Measurements from ENCODE around the gene ITGB1.
"Not testable (repeated sequence)": the region's sequence is repeated elsewhere in the genome, so short reads cannot be mapped to it uniquely, and the experiment has no call there.

Gene ITGB1

DNA sequence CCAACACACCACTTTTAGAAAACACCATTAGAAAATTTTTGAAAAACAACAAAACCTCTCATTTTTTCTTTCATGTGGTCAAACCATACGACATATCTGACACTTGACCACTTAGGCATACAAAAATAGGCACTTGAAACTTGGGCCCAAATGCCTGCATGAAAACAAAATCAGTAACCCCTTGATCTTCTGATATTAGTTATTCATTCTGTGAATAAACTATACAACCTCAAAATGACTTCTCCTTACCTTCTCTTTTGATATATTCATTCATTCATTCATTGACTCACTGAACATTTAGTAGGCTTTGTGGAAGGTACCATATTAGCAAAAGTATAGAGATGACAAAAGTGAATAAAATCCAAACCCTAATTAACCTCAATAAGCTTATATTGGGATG lies 26.4 kb downstream of the ITGB1 start:
- no peak for DNase-seq

DNA sequence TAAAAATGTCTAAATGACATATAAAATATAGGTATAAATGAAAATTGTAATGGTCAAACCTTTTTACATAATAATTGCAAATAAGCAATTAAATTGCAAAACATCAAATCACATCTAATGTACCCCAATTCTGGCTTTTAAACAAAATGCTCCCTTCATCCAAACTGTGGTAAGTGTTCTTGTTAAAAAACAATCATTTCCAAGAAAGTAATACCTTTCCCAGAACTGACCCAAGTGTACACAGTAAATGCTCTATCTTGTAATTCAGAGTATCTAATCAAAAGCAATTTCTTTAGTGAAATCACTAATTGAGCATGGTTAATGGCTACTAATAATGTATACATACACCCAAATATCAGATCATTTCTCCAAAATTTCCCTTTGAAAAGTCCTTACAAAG lies 28.0 kb downstream of the ITGB1 start:
- no peak for DNase-seq

DNA sequence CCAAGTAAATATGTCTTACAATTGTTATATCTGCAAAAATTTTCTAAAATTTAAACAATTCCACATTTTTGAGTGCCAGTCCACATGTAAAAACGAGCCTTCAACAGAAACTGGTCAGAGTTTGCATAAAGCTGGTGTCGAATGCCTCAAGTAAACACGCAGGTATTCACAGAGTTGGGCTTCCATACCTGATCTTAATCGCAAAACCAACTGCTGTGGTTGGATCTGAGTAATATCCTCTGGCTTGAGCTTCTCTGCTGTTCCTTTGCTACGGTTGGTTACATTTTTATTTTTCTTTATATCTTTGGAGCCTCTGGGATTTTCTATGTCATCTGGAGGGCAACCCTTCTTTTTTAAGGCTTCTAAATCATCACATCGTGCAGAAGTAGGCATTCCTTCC lies 28.4 kb downstream of the ITGB1 start:
- no peak for DNase-seq

DNA sequence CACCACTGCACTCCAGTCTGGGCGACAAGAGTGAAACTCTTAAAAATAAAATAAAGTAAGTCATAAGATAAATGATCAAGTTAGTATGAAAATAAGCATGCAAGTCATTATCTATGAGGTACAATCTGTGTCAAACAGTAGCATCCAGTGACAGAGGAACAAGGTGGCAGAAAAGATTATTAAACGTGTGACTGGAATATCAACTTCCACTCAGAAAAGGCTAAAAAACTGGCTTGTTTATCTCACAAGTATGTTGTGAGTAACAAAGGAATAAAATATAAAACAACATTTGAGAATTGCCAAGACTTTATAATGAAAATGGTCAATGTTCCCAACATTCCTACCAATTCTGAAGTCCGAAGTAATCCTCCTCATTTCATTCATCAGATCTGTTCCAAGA lies 30.3 kb downstream of the ITGB1 start:
- no peak for DNase-seq

DNA sequence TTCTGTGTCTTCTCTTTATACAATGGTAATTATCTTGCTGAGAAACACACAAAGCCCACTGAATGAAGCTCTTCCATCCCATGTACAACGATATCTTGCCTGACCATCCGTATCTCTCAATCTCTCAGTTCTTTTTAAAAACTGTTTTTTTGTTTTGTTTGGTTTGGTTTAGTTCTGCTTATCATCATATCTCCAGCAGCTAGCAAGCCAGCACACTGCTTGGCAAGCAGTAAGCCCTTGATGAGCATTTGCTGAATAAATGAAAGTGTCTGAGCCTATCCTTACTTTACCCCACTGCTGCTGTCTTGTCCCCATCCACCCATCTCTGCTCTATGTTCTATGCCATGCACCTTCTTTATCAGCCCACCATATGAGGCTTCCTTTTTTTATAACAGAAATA lies 34.2 kb downstream of the ITGB1 start:
- no peak for DNase-seq

DNA sequence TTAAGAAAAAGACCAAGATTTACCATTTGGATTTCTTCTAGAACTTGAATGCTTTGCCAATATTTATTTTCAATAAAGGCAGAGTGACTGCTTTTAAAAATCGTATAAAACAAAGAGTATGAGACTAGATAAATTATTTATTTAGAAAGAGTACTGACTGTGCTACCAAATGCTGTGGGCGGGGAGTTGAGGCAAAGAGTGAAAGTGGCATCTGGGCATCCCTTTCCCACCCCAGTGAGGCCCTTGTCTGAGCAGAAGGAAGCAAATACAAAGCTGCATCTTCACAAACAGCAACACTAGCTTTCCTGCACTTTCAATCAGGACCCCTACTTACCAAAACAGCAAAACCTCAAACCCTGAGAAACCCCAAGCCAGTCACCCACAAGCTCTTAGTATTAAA lies 34.9 kb downstream of the ITGB1 start:
- no peak for DNase-seq

DNA sequence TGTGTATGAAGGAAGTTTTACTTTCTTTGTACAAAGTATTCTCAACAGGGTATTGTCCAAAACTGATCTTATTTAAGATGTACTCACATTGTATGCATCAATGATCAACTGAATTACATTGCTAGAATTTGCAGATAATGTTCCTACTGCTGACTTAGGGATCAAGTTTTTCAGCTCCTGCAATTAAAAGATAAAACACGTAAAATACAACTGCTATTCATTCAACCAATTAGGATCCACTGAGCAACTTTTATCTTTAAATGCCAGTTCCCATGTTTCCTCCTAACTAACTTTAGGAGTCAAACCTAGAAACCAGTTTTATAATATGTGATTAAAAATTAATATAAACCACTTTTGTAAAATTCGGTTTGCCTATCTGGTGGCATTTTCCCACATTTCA lies 35.9 kb downstream of the ITGB1 start:
- no peak for DNase-seq

DNA sequence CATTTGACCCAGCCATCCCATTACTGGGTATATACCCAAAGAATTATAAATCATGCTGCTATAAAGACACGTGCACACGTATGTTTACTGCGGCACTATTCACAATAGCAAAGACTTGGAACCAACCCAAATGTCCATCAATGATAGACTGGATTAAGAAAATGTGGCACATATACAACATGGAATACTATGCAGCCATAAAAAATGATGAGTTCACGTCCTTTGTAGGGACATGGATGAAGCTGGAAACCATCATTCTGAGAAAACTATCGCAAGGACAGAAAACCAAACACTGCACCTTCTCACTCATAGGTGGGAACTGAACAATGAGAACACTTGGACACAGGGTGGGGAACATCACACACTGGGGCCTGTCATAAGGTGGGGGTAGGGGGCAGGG lies 40.2 kb downstream of the ITGB1 start:
- DNase-seq: not testable (repeated sequence)

DNA sequence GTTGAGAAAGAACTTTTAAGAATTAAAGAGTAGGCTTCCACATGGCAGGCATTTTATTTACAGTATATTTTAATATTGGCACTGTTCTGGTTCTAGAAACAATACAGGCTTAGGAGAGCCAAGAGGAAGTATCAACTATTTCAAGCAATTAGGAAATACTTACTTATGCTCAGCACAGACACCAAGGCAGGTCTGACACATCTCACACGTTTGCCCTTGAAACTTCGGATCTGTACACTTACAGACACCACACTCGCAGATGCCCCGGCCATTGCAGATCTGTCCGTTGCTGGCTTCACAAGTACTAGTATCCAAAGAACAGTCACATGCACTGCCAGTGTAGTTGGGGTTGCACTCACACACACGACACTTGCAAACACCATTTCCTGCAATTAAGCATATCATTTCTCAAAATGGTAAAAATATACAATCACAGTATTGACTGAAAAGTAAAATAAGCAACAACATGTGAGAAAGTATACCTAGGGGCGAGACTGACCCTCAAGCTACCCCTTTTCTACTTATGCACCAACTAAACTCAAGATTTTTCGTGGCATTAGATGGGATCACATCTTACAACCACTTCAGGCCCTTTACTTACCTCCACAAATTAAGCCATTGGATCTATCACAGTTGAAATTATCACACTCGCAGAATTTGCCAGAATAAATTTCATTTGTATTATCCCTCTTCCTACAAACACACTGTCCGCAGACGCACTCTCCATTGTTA lies 46.6 kb downstream of the ITGB1 start:
- no peak for DNase-seq

DNA sequence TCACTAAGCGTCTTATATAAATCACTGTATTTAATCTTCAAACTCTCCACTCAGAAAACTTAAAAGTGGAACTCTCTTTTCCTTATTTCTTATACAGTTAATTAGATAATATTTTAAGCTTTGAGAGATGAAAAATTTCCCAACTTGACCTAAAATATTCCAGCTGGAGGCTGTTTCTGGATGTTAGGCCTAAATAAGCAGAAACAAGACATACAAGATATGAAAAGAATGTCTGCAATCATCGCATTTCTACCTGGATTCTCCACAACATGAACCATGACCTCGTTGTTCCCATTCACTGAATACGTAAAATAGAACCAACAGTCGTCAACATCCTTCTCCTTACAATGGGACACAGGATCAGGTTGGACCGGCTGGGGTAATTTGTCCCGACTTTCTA lies 48.1 kb downstream of the ITGB1 start:
- DNase-seq: not testable (repeated sequence)

DNA sequence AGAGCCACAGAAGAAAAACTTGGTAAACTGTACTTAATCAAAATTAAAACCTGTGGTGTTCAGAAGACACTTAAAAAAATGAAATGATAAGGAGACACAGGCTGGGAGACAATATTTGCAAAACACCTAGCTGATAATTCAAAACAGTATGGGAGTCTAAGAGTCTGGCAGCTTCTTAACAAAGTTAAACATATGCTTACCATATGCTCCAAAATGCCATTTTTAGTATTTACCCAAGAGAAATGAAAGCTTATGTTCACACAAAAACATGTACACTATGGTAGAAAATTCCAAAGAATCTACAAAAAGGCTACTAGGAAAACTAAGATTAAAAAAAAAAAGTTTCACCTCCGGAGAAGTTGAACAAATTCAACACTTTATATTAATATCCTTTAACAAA lies 48.6 kb downstream of the ITGB1 start:
- no peak for DNase-seq

DNA sequence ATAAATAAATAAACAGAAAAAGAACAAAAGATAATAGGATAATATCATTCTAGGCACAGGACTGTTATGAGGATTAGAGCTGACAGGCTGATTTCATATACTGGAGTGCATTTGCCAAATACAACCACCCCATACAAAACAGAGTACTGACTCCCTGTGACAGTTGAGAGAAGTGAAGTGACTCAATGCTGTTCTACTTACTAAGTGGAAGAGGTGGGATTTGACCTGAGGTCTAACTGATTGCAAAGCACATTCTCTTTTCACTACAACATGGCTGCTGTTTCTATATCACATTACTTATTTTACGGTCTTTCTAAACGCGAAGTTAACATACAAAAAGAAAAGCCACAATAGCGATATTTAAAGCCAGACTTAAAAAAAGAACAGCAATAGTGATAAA lies 51.4 kb downstream of the ITGB1 start:
- DNase-seq: no peak

DNA sequence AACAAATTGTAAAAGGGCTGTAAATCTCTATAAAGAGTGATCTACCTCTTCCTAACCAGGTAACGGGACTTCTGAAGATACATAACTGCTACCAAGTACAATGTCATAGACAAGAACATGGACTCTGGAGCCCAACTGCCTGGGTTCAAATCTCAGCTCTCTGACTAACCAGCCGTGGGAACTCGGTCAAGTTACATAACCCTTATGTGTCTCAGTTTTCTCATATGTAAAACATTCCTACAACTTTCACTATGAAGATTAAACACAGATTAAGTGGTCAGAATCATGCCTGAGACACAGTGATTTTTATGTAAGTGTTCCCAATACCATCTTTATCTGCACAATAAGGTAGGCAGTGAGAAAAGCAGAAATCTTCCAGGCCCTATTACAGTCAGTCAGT lies 52.6 kb downstream of the ITGB1 start:
- DNase-seq: no peak

DNA sequence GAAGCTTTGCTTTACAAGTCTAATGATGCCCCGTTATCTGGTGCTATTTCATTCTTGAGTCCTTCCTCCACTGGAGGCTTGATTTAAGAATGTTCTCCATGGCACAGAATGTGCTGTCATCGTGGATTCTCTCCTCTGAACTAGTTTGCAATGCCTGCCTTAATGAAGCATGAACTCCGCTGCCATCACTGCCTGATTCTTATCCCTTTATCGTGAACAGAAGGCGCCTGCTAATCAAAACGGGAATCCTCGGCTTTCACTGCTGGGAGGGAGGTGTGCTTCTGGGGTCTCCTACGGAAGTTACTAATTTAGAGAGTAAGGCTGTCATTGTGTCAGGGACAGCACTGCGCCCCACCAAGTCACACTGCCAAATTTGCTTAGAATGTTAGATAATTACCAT lies 56.2 kb downstream of the ITGB1 start:
- DNase-seq: no peak

DNA sequence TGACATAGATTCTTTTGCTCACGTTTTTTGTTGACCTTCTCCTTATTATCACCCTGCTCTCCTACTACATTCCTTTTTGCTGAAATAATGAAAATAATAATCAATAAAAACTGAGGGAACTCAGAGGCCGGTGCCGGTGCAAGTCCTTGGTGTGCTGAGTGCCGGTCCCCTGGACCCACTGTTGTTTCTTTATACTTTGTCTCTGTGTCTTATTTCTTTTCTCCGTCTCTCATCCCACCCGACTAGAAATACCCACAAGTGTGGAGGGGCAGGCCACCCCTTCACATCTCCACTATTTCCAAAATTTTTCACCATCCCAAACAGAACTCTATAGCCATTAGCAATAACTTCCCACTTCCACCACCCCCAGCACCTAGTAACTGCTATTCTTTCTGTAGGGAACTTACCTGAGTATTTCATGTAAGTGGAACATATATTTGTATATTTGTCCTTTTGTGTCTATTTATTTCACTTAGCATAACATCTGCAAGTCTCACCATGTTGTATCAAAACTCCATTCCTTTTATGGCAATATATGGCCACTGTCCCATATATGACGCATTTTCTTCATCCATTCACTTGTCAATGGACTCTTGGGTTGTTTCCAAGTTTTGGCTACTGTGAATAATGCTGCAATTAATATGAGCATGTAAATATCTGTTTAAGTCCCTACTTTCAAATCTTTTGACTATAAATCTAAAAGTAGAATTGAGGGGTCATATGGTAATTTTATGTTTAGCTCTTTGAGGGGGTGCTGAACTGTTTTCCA lies 62.6 kb downstream of the ITGB1 start:
- not testable (repeated sequence) for DNase-seq

DNA sequence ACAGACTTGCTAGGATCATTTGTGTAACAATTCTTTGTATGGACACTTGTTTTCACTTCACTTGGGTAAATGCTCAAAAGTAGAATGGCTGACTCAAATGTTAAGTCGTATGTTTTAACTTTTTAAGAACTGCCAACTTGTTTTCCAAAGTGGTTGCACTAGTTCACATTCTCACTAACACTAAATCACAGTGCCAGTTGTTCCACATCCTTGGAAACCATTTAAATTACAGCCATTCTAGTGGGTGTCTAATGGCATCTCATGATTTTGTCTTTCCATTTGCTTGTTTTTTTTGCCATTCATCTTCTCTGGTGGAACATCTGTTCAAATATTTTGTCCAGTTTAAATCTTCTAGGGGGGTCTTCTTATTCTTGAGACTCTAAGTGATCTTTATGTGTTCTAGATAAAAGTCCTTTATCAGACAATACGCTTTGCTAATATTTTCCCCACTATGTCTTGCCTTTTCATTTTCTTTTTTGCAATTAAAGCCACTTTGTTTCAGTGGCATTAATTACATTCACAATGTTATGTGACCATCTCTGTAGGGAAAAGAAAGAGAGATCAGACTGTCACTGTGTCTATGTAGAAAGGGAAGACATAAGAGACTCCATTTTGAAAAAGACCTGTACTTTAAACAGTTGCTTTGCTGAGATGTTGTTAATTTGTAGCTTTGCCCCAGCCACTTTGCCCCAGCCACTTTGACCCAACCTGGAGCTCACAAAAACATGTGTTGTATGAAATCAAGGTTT lies 63.9 kb downstream of the ITGB1 start:
- DNase-seq: no peak

DNA sequence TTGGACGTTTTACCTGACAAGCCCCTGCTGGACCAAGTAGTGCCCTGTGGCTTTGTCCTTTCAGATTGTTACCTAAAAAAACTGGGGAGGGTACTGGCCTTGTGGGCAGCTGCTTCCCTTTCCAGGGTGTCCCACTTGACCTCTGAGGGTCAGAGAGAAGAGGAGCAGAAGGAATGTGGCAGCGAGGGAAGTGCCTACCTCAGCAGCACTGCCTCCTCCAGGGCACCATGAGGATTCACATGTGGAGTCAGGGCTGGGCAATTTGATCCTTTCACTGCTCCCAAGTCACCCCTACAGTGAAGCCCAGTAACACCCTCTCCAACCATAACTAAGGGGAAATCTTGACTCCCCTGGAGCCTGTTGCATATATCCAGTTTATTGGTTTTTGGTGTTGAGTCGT lies 64.6 kb downstream of the ITGB1 start:
- no peak for DNase-seq

DNA sequence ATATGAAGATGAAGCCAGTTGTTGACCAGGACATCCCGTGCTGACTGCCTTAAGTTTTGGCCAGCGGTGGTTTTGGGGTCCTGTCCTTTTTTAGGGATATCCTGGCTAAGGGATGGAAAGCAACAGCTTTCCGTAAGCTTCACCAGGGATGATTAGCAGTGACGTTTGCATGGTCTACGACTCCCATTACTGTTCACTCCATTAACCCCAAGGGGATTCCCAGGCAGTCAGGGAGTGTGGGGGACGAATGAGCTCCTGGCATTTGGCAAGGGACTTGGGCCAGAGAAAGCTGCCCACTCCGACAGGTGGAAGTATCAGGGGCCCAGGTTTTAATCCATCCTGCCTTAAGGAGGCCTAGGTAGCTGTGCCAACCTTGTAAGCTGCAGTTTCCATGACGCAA lies 66.8 kb downstream of the ITGB1 start:
- DNase-seq: no peak

DNA sequence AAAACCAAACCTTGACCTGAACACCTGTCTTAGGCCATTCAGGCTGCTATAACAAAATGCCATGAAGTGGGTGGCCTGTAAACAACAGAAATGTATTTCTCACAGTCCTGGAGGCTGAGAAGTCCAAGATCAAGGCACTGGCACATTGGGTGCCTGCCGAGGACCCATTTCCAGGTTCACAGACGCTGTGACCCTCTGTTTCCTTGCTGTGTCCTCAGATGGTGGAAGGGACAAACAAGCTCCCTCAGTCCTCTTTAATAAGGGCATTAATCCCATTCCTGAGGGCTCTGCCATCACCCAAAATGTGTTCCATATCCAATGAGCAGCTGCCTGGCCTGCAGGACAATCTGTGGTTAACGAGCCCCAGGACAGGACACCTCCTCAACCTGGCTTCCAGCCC lies 67.6 kb downstream of the ITGB1 start:
- no peak for DNase-seq

DNA sequence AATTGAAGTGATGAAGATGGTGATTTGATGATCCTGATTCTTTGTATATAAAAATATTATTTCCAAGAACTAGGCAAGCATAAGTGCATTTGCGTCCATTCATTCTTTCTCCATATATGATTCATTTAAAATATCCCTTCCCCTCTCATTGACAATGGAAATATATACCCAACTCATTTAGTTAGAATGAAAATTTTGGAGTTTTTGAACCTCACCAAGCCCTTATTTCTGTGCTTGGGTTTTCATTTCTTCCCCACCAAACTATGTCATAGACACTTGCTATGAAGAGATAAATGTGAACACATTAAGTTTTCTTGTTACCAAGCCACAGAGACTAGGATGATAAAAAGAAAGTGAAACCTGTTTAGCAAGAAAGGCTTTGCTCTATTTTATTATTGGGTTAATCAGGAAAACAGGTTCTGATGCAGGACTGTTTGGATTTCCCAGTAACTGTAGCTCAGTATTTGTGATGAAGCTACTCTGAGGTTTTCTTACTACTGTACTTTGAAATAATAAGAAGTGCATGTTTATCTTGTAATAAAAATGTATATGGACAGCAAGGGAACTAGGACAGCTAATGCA lies 68.3 kb downstream of the ITGB1 start:
- DNase-seq: no peak

DNA sequence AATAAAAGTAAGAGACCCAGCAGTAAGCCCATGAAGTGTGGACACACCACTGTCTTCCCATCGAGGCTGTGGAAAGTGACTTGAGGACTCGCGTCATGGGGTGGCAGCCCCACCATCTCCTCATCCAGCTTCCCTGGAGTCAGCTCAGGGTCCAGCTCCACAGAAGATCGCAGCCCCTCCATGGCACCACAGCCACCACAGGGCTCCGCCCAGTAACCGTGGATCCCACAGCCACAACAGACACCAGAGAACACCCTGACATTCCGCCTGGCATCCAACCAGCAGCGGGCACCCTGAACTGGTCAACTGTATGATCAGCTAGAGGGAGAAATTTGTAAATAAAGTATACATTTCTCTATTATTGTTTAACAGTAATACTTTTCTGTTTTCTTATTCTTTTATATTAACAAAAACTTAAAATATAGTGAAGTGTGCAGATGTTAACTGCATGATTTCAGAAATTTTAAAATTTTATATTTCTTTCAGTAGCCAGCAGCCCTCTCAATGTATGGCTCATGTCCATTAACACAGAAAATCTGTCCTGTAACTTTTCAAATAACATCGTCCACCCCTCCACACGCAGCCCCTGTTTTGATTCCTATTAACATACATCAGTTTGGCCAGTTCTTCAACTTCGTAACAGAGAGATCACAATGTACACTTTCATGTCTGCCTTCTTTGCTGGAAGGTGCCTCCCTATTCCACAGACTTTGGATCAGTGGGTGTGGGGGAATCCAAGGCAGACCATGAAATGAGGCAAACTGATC lies 69.7 kb downstream of the ITGB1 start:
- DNase-seq: no peak

DNA sequence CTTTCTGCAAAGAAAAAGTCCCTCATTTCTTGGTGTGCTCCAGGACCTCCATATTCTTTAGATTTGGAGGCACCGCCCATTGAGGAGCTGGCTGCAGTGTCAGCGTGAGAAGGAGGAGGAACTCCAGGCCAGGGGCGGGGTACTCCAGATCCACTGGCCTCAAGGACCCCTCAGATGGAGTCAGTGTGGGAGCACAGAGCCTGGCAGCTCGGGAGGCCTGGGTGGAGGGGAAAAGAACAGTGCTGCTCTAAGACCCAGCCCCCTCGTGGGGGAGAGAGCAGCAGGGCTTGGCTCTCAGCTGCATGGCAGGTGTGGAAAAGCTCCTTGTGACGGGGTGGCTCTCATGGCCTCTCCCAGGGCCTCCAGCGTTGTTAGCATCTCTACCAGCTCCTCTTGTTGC lies 70.5 kb downstream of the ITGB1 start:
- DNase-seq: no peak

DNA sequence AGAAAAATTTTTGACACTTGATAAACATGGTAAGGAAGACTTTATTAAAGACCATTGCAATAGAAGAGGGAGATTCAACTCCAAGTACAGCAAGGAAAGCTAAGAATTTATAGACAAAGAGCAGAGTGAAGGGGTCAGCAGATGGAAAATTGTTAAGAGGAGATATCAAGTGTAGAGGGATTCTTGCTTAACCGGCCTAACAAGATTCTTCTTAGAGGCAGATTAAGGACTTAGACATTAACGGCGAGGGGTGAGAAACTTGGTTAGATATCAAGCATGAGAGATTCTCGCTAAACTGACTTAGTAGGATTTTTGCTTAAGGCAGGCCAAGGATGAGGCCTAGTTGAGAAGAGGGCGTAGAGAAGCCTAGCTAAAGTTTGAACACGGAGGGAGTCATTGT lies 76.0 kb downstream of the ITGB1 start:
- no peak for DNase-seq
